ENCODE data around the gene ACTRT2. TPM values are rescaled to one million over a fixed set of nuclear protein-coding genes. Genes with fewer than 3 reads are reported as not detected.

Gene ACTRT2
- total and polyA plus RNA-seq, 2 donors (not counting 3 experiments of a cell fraction or from before 2014, with no cell fraction given), result not detected

DNA sequence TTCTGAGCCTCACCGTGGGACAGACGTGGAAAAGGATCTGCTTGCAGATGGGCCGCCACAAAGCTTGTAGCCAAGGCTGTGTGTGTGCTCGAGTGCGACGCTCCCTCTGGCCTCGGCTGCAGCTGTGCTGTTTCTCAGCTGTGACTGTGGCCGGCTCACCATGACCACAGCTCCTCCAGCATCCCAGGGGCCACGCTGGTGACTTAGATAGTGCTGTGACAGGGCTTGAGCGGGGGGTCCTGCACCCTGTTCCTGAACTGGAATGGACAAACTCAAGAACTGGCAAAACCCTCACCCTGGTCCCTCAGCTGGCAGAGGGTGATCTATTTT is 17.4 kb upstream of the ACTRT2 start:
- no peak overlapping the region for H2AFZ ChIP-seq (ENCODE audit: low read depth, low read length)
- TF ChIP-seq GATA2 (IDR thresholded peaks at IDR 0.05; ENCODE audit: insufficient read depth, insufficient read length, low read depth, low read length) (no peak), POLR2A (IDR thresholded peaks at IDR 0.05; ENCODE audit: low read depth, low read length) (no peak), FOS (IDR thresholded peaks at IDR 0.05; ENCODE audit: borderline replicate concordance, insufficient read depth, low read length) (no peak)
- TF ChIP-seq, protein P1, sequence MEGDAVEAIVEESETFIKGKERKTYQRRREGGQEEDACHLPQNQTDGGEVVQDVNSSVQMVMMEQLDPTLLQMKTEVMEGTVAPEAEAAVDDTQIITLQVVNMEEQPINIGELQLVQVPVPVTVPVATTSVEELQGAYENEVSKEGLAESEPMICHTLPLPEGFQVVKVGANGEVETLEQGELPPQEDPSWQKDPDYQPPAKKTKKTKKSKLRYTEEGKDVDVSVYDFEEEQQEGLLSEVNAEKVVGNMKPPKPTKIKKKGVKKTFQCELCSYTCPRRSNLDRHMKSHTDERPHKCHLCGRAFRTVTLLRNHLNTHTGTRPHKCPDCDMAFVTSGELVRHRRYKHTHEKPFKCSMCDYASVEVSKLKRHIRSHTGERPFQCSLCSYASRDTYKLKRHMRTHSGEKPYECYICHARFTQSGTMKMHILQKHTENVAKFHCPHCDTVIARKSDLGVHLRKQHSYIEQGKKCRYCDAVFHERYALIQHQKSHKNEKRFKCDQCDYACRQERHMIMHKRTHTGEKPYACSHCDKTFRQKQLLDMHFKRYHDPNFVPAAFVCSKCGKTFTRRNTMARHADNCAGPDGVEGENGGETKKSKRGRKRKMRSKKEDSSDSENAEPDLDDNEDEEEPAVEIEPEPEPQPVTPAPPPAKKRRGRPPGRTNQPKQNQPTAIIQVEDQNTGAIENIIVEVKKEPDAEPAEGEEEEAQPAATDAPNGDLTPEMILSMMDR (IDR thresholded peaks at IDR 0.05; ENCODE audit: extremely low read depth in 1 of 2, insufficient read depth in 1 of 2, low read depth in 1 of 2, low read length in 2 of 2), result no peak
- TF ChIP-seq, protein P2, sequence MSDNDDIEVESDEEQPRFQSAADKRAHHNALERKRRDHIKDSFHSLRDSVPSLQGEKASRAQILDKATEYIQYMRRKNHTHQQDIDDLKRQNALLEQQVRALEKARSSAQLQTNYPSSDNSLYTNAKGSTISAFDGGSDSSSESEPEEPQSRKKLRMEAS (IDR thresholded peaks at IDR 0.05; ENCODE audit: insufficient read depth, insufficient read length), result no peak
- intact Hi-C loops (cut with micrococcal nuclease), result no loop called here

More for the DNA sequence above, 17.4 kb upstream of the ACTRT2 start:
- FAIRE-seq, result no peak
- H3K4me3 ChIP-seq (replicated peaks in 1 of 3; ENCODE audit: insufficient read depth in 1 of 3, low read depth in 1 of 3, low read length in 3 of 3), result no peak overlapping the region
- H3K27me3 ChIP-seq (ENCODE audit: control insufficient read depth in 2 of 2, insufficient read depth in 2 of 2, low read length in 2 of 2), result no peaks in the 10 kb centered on the region
- POLR2A ChIA-PET, result no interaction called here
- H3K4me1 ChIP-seq (ENCODE audit: control insufficient read depth, extremely low read depth, insufficient read depth, low read length), result no peaks in the 10 kb centered on the region
- H4K20me1 ChIP-seq (replicated peaks; ENCODE audit: control insufficient read depth, extremely low read depth, insufficient read depth, low read length), result no peaks in the 10 kb centered on the region
- no TSS peak for BruUV-seq (replicated peaks)
- no peaks in the 10 kb centered on the region for H3K9me1 ChIP-seq (replicated peaks; ENCODE audit: control insufficient read depth, extremely low read depth, insufficient read depth, low read length)
- dilution Hi-C loops (cut with MboI; ENCODE audit: extremely low pct_ligation_motif_present, low sequenced_read_pairs), result no loop called here
- H3K9me3 ChIP-seq (replicated peaks; ENCODE audit: control insufficient read depth, insufficient read depth, low read length), result peaks cover 2% of the 10 kb centered on the region
- no peak for DNase-seq (ENCODE audit: low read depth, low spot score)
- no peak overlapping the region for H3K4me2 ChIP-seq (ENCODE audit: insufficient read depth, low read length)
- no peak overlapping the region for H3K27ac ChIP-seq (ENCODE audit: insufficient read depth, low read depth, low read length)
- no peaks in the 10 kb centered on the region for H3K79me2 ChIP-seq (ENCODE audit: control insufficient read depth, insufficient read depth, low read length)
- H3K36me3 ChIP-seq (ENCODE audit: control insufficient read depth in 2 of 2, extremely low read depth in 1 of 2, insufficient read depth in 2 of 2, low read length in 2 of 2), result no peaks in the 10 kb centered on the region
- no peak overlapping the region for H3K9ac ChIP-seq (replicated peaks; ENCODE audit: extremely low read depth, insufficient read depth, low read length)
- CTCF ChIA-PET, result no interaction called here

All from endothelial cell of umbilical vein (primary cell).